ENCODE results near the gene SGSM2. TPM values are rescaled to one million over a fixed set of nuclear protein-coding genes. Genes with fewer than 3 reads are reported as not detected.
A peak's percentile ranks its signal among the peaks of the same experiment; 100 is the strongest.

The SGSM2 gene
- total and polyA plus RNA-seq, 9 donors, result 9.3 to 50.6 (median 42.4) TPM

DNA sequence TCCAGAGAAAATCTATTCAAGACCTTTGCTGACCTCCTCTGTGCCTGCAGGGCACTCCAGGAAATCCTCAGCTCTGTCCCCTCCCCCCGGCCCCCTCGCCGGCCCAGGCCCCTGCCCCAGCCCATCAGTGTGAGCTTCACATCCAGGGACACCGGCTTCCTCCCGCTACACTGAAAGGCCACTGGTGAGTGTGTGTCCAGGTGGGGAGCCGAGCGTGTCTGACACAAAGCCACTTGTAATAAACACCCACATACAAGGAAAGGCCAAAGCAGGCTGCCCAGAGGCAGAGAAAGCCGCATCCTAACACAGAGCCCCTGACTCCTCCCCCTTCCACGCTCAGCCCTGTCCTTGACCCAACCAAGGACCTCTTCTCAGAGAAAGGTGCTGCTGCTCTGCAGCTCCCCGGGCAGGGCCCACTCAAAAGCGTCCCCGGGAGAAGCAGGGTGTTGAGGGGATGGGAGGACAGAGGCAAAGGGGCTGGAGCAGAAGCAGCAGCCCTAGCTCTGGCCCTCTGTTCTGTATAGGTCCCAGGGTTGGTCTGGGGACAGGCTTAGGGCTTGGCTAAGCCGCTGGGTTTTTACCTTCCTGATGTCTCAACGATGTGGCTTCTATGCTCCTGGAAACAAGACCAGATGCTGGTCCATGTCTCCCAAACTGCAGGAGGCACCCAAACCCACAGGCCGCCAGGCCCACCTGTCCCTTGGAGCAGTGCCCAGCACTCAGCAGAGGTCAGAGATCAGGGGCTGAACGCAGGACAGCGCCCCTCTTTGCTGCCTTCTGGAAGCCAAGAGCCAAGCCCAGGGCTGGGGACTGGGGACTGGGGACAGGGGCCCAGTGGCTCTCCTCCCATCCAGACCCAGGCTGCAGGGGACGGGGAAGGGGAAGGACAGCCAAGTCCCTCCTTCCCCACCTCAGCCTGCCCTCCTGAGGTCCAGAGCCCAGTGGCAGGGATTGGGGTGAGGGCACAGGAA is 48.2 kb downstream of the SGSM2 start:
- TF ChIP-seq EP300 (IDR thresholded peaks at IDR 0.05) (no peak), POLR2A (IDR thresholded peaks at IDR 0.05) (no peak)
- TF ChIP-seq, protein P1, sequence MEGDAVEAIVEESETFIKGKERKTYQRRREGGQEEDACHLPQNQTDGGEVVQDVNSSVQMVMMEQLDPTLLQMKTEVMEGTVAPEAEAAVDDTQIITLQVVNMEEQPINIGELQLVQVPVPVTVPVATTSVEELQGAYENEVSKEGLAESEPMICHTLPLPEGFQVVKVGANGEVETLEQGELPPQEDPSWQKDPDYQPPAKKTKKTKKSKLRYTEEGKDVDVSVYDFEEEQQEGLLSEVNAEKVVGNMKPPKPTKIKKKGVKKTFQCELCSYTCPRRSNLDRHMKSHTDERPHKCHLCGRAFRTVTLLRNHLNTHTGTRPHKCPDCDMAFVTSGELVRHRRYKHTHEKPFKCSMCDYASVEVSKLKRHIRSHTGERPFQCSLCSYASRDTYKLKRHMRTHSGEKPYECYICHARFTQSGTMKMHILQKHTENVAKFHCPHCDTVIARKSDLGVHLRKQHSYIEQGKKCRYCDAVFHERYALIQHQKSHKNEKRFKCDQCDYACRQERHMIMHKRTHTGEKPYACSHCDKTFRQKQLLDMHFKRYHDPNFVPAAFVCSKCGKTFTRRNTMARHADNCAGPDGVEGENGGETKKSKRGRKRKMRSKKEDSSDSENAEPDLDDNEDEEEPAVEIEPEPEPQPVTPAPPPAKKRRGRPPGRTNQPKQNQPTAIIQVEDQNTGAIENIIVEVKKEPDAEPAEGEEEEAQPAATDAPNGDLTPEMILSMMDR (IDR thresholded peaks at IDR 0.05), result no peak
- DNase-seq, result peak in 4 of 5 donors; percentile 68 to 76 (median 71)
- H3K27ac ChIP-seq, result peak overlapping the region in 1 of 2 donors; percentile 77

DNA sequence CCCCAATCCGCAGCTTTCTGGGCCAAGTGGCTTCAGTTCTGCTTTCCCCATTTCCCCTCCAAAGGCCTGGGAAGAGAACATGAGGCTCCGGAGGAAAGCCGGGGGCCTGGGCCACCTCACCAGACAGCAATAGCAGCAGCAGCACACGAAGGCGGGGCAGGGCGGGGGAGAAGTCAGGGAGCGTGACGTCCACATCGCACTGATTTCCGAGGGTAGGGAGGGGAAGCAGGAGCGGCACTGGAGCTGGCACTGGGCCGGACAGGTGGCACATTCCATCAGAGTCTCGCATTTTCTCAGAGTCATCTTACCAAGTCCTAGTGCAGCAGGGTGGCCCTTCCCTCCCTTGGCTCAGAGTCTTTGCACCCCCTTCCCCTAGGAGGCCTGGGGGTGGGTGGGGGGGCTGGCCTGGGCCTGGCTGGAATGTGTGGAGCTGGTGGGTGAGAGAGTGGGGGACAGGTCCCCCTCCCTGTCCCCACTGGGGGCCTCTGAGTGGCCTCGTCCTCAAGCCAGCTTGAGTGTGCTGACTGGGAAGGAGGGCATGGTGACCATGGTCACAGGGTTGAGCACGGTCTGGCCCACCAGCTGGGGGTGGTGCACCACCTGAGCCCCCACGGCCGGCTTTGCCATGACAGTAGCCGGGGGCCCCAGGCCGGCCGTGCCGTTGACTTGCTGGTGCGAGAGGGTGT is 49.2 kb downstream of the SGSM2 start:
- no peaks in the 10 kb centered on the region for H3K36me3 ChIP-seq
- TF ChIP-seq POLR2A (IDR thresholded peaks at IDR 0.05) (no peak), EP300 (IDR thresholded peaks at IDR 0.05) (no peak)
- TF ChIP-seq, protein P1 (IDR thresholded peaks at IDR 0.05), result no peak
- H3K27ac ChIP-seq, result peak overlapping the region in 1 of 2 donors; percentile 77
- H3K9me3 ChIP-seq, result no peaks in the 10 kb centered on the region
- no peaks in the 10 kb centered on the region for H3K27me3 ChIP-seq
- intact Hi-C loops (cut with DNase I), result loop anchor here in 1 of 4 donors (10.0 kb wide), 1 partner anchor 298 kb away; no protein-coding TSS in a partner anchor
- peaks cover 10% of the 10 kb centered on the region for H3K4me1 ChIP-seq (ENCODE audit: insufficient read depth)
- WGBS, 3 donors, result 75 to 79% (median 78%) methylated on average over 22 of the region's 22 CpGs
- peak in 3 of 5 donors; percentile 35 to 50 (median 48) for DNase-seq
- no peak overlapping the region for H3K4me3 ChIP-seq

More for the DNA sequence above, 48.2 kb downstream of the SGSM2 start:
- intact Hi-C loops (cut with DNase I), result loop anchor here in 1 of 4 donors (10.0 kb wide), 1 partner anchor 299 kb away; no protein-coding TSS in a partner anchor
- peaks cover 10% of the 10 kb centered on the region for H3K4me1 ChIP-seq (ENCODE audit: insufficient read depth)
- H3K27me3 ChIP-seq, result no peaks in the 10 kb centered on the region
- no peaks in the 10 kb centered on the region for H3K9me3 ChIP-seq
- H3K36me3 ChIP-seq, result no peaks in the 10 kb centered on the region
- no peak overlapping the region for H3K4me3 ChIP-seq
- 27 to 44% (median 34%) methylated on average over 16 to 18 of the region's 18 CpGs for WGBS, 3 donors

DNA sequence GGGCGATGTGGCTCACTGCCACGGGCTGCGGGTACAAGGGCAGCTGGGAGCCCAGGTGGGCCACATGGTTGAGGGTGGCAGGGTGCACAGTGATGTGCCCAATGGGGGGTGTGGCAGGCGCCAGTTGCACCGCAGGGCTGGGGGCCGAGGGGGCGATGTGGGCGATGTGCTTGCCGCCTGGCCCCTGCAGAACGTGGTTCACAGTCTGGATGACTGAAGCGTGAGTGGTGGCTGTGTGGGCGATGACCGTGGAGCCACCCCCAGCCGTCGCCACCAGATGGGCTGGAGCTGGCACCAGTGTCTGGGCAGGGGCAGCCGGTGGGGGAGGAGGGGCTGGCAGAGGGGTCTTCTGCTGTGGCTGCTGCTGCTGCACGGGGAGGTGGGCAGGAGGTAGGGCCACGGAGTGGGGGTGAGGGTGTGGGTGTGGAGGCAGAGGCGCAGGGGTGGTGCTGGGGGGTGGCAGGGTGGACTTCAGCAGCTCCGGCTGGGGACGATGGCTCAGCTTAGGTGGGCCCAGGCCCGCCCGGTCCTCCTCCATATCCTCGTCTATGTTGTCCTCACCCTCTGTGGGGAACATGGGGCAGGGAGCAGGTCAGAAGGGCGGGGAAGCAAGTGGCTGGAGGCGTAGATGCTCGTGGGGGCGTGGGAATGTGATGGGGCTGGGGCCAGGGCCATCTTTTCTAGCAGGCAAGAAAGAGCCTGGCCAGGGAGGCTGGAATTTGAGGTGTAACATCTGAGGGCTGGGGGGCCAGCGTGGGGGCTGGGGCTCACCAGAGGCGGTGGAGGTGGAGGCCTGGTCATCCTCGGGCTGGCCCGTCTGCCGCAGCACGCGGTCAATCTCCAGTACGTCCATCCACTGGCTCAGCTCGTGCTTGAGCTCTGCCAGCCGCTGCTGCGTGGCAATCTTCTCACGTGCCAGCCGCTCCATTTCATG is 50.1 kb downstream of the SGSM2 start:
- 83 to 89% (median 85%) methylated on average over 41 of the region's 41 CpGs for WGBS, 3 donors
- TF ChIP-seq POLR2A (IDR thresholded peaks at IDR 0.05) (no peak), EP300 (IDR thresholded peaks at IDR 0.05) (no peak)
- TF ChIP-seq, protein P1 (IDR thresholded peaks at IDR 0.05), result no peak
- intact Hi-C loops (cut with DNase I), result loop anchor here in 1 of 4 donors (10.0 kb wide), 1 partner anchor 297 kb away; no protein-coding TSS in a partner anchor

More for the DNA sequence above, 50.1 kb downstream of the SGSM2 start:
- H3K27ac ChIP-seq, result no peak overlapping the region
- H3K9me3 ChIP-seq, result no peaks in the 10 kb centered on the region
- H3K36me3 ChIP-seq, result no peaks in the 10 kb centered on the region
- H3K27me3 ChIP-seq, result no peaks in the 10 kb centered on the region
- peak in 2 of 5 donors; percentile 43 to 45 for DNase-seq
- H3K4me3 ChIP-seq, result no peak overlapping the region
- H3K4me1 ChIP-seq (ENCODE audit: insufficient read depth), result peaks cover 10% of the 10 kb centered on the region
